ENCODE results near the gene AK5.
"Not testable (repeated sequence)": the region's sequence is repeated elsewhere in the genome, so short reads cannot be mapped to it uniquely, and the experiment has no call there.

AK5 gene

DNA sequence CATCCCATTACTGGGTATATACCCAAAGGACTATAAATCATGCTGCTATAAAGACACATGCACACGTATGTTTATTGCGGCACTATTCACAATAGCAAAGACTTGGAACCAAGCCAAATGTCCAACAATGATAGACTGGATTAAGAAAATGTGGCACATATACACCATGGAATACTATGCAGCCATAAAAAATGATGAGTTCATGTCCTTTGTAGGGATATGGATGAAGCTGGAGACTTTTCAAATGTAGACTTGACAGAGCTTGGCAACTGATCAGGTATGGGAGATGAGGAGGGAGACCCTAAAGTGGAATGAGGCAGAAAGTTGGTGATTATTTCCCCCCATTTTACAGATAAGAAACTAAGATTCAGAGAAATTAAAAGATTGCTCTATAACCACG is 230.8 kb downstream of the AK5 start:
- not testable (repeated sequence) for DNase-seq

GRCh38 chr1:77513839-77514763 is 232.3 kb downstream of the AK5 start:
- peak; percentile 71 for DNase-seq

- DNase-seq: no peak
Measured at GRCh38 chr1:77514921-77515776, 233.3 kb downstream of the AK5 start.

DNA sequence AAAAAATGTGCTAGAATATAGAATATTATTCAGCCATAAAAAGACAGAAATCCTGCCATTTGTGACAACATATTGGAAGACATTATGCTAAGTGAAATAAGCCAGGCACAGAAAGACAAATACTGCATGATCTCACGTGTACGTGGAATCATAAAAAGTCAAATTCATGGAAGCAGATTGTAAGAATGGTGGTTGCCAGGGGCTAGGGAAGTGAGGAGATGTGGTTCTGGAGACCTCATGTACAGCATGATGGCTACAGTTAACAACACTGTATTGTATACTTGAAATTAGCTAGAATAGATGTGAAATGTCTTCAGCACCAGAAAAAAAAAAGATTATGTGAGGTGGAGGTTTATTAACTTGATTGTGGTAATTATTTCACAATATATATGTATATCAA is 234.3 kb downstream of the AK5 start:
- no peak for DNase-seq

GRCh38 chr1:77524038-77524437 is 242.2 kb downstream of the AK5 start:
- DNase-seq: no peak

- not testable (repeated sequence) for DNase-seq
Measured at GRCh38 chr1:77531149-77531548, 249.3 kb downstream of the AK5 start.

- DNase-seq: not testable (repeated sequence)
Measured at GRCh38 chr1:77531596-77532280, 249.9 kb downstream of the AK5 start.

- no peak for DNase-seq
Measured at GRCh38 chr1:77532641-77533040, 250.8 kb downstream of the AK5 start.

DNA sequence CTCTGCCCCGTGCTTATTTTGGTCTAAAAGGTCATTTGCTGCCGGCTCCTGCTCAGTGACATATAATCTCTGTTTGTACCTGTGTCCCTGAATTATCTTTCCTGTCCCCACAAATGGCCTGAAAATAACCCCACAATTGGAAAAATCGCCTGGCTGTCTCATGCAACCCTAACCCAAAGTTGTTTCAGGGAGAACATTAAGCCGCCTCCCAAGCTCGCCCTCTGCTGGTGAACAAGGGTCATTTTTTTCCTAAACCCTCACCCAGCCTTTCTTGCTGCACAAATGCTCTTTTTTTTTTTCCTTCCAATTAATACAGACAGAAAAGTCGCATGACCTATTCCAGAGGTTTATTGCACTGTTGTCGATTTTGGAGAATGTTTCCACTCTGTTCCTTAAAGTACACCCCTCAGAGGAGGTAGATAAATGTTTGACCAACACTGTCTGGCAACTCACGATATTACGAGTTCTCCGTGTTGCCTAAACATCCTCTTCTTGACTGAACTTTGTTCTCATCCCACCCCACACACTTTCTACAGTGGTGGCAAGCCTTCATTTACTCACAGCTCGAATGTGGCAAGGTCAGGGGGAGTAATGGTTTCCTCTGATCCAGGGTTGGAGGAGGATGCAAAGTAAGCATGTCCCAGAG is 252.0 kb downstream of the AK5 start:
- peak; percentile 68 for DNase-seq

- no peak for DNase-seq
Measured at GRCh38 chr1:77534456-77534855, 252.6 kb downstream of the AK5 start.

DNA sequence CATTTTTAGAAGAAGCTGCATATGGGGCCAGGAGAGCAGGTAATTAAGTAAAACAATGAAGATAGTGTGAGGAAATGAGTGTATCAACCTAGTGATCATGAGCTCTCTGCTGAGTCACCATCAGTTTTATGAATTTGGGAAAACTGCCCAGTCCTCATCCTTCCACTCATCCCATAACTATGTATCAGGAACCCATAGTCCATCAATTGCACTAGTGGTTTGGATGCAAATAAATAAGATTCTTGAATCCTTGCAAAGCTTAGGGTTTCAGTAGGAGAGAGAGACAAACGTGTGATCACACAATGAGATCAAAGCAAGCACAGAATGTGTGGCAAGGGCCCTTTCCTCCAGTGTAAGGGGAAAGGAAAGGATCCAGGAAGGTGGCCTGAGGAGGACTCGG is 255.0 kb downstream of the AK5 start:
- DNase-seq: no peak

GRCh38 chr1:77538956-77539518 is 257.2 kb downstream of the AK5 start:
- no peak for DNase-seq

GRCh38 chr1:77539519-77540142 is 257.8 kb downstream of the AK5 start:
- DNase-seq: no peak

DNA sequence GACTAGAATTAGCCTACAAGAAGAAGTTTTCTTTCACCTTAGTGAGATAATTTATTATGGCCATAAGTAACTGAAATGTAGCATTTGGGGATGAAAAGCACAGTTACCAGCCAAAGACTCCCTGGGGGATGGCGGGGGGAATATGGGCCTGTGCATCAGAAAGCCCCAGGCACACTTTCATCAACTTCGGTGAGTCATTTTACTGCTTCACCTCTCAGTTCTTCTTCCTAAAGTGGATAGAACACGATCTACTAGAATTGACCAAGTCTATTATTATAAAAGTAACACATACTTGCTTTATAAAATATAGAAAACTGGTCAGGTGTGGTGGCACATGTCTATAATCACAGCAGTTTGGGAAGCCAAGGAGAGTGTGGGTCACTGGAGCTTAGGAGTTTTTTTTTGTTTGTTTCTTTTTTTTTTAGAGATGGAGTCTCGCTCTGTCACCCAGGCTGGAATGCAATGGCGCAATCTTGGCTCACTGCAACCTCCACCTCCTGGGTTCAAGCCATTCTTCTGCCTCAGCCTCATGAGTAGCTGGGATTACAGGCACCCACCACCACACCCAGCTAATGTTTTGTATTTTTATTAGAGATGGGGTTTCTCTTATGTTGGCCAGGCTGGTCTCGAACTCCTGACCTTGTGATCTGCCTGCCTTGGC is 258.8 kb downstream of the AK5 start:
- DNase-seq: no peak

- no peak for DNase-seq
Measured at GRCh38 chr1:77541162-77541545, 259.3 kb downstream of the AK5 start.

- no peak for DNase-seq
Measured at GRCh38 chr1:77542813-77543420, 261.1 kb downstream of the AK5 start.

- no peak for DNase-seq
Measured at GRCh38 chr1:77543822-77544448, 262.1 kb downstream of the AK5 start.

DNA sequence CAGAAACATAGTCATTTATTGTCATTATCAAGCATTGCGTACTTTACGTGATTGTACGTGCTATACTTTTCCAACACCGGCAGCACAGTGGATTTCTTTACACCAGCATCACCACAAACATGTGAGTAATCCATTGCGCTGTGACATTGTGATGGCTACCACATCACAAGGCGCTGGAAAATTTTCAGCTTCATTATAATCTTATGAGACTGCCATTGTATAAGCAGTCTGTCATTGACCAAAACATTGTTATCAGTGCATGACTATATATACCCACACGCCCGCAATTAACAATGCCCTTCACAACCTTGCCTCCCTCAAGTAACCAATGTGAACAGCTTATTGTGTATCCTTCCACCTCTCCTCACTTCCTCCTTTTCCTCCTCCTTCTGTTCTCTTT is 263.0 kb downstream of the AK5 start:
- no peak for DNase-seq

- DNase-seq: no peak
Measured at GRCh38 chr1:77545970-77546369, 264.2 kb downstream of the AK5 start.

GRCh38 chr1:77546890-77547289 is 265.1 kb downstream of the AK5 start:
- DNase-seq: no peak

Data from left hindlimb (tissue), 1 donor.